Sigmoid colon (tissue), 4 donors: Measurements from ENCODE around the gene PCNX1.

Source experiments
- EP300 ChIP-seq, 4 donors: sonication (generic); formaldehyde crosslinking; IDR thresholded peaks; one replicate each; pipeline ENCODE4 v1.6.1; 2017; ENCODE audit warnings: antibody characterized with exemption in 4 of 4
- POLR2A ChIP-seq, 2 donors: fragments of 450-650 bp; IDR thresholded peaks; one replicate each; pipeline ENCODE4 v1.6.1; 2016; ENCODE audit warnings: antibody characterized with exemption in 2 of 2, mild to moderate bottlenecking in 2 of 2, moderate library complexity in 2 of 2
- POLR2AphosphoS5 ChIP-seq, 4 donors: sonication (generic); formaldehyde crosslinking; IDR thresholded peaks; one replicate each; pipeline ENCODE4 v1.6.1; 2017; ENCODE audit warnings: antibody characterized with exemption in 4 of 4
- TF ChIP-seq, protein P1 (sequence below), 4 experiments: fragments of 450-650 bp in 3 of 4; fragments of 200-600 bp in 1 of 4; IDR thresholded peaks; one replicate each; pipeline ENCODE4 v1.5.1; 2016 to 2019; ENCODE audit warnings: antibody characterized with exemption in 4 of 4, mild to moderate bottlenecking in 3 of 4, moderate library complexity in 2 of 4

DNA sequence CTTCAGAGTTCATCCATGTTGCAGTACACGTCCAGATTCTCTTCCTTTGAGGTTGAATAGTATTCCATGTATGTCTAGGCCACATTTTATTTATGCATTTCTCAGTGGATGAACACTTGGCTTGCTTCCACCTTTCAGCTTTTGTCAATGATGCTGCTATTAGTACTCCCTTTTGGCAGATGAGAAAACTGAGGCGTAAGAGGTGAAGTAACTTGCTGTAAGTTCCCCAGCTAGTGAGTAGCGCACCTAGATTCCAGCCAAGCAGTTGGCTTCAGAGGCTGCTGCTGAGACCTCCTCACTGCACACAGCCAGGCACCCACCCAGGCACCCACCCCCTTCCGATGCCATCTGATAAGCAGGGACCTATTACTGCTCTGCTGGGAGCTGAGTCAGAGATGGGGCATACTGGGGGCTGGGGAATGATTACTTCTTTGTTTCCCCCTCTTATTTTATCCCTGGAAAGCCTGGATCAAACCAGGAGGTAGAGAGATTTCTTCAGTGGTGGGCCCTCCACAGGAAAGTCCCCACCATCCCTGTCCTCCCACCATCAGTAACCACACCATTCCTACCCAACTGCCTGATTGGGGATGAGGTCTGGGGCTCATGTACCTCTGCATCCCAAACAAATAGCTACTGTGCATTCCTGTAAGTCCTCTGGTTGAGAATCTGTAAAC lies 234.6 kb downstream of the PCNX1 start:
- TF ChIP-seq, protein P1, sequence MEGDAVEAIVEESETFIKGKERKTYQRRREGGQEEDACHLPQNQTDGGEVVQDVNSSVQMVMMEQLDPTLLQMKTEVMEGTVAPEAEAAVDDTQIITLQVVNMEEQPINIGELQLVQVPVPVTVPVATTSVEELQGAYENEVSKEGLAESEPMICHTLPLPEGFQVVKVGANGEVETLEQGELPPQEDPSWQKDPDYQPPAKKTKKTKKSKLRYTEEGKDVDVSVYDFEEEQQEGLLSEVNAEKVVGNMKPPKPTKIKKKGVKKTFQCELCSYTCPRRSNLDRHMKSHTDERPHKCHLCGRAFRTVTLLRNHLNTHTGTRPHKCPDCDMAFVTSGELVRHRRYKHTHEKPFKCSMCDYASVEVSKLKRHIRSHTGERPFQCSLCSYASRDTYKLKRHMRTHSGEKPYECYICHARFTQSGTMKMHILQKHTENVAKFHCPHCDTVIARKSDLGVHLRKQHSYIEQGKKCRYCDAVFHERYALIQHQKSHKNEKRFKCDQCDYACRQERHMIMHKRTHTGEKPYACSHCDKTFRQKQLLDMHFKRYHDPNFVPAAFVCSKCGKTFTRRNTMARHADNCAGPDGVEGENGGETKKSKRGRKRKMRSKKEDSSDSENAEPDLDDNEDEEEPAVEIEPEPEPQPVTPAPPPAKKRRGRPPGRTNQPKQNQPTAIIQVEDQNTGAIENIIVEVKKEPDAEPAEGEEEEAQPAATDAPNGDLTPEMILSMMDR (IDR thresholded peaks at IDR 0.05) = no peak
- TF ChIP-seq POLR2A (IDR thresholded peaks at IDR 0.05) (no peak), EP300 (IDR thresholded peaks at IDR 0.05) (no peak), POLR2AphosphoS5 (IDR thresholded peaks at IDR 0.05) (no peak)
